B cell (primary cell): ENCODE data around the gene ZP2. TPM values are rescaled to one million over a fixed set of nuclear protein-coding genes. Genes with fewer than 3 reads are reported as not detected.
"Not testable (repeated sequence)": the region's sequence is repeated elsewhere in the genome, so short reads cannot be mapped to it uniquely, and the experiment has no call there.

ENCODE experiments used
- ATAC-seq: fragments of 200-7000 bp; cut with Tn5 transposase; one replicate; pipeline ENCODE4 v1.10.0; 2021; ENCODE audit warnings: low read depth, mild to moderate bottlenecking, moderate number of reproducible peaks, moderate library complexity
- CTCF ChIA-PET: fragments of 350-600 bp; sonication (Branson Sonifier 250); formaldehyde crosslinking; loops from one replicate; lab custom pipeline; 2021; ENCODE audit warnings: antibody characterized with exemption, inconsistent platforms; lab: Charles Lee
- POLR2A ChIA-PET: fragments of 350-600 bp; sonication (Branson Sonifier 250); formaldehyde crosslinking; loops from one replicate; lab custom pipeline; 2021; ENCODE audit warnings: antibody characterized with exemption; lab: Charles Lee
- DNase-seq: peaks from one replicate; pipeline ENCODE4 v3.0.0; 2013
- H2AFZ ChIP-seq: 2 replicates; pipeline ENCODE4 v1.6.1; 2012; ENCODE audit warnings: mild to moderate bottlenecking, low read depth, low read length; ENCODE audit not compliant: insufficient read depth, poor library complexity, severe bottlenecking
- H3K27ac ChIP-seq, 2 donors: 1 replicate in 1 of 2; 2 replicates in 1 of 2; pipeline ENCODE4 v1.5.1; 2012 to 2013; ENCODE audit warnings: low read length in 2 of 2, mild to moderate bottlenecking in 2 of 2, moderate library complexity in 1 of 2
- H3K27me3 ChIP-seq, 4 experiments: fragments of 200-600 bp in 1 of 4; sonication (generic) in 1 of 4; replicated peaks in 1 of 4; 1 replicate in 2 of 4; 2 replicates in 2 of 4; pipeline versions ENCODE4 v1.6.1 to v1.7.0; 2013 to 2016; ENCODE audit warnings: low read length in 3 of 4, mild to moderate bottlenecking in 2 of 4, mixed read lengths in 1 of 4, moderate library complexity in 1 of 4; ENCODE audit not compliant: insufficient read depth in 4 of 4, control insufficient read depth in 3 of 4; ENCODE audit errors: control extremely low read depth in 1 of 4
- H3K36me3 ChIP-seq, 2 experiments: replicated peaks in 1 of 2; 1 replicate in 1 of 2; 2 replicates in 1 of 2; pipeline versions ENCODE4 v1.6.1 to v1.7.1; 2013; ENCODE audit warnings: low read length in 1 of 2; ENCODE audit not compliant: insufficient read depth in 2 of 2, control insufficient read depth in 1 of 2; ENCODE audit errors: control extremely low read depth in 1 of 2, extremely low read depth in 1 of 2
- H3K4me1 ChIP-seq, 2 donors: fragments of 200-600 bp in 1 of 2; sonication (generic) in 1 of 2; 1 replicate in 1 of 2; 2 replicates in 1 of 2; pipeline versions ENCODE4 v1.5.1 to v1.6.1; 2013 to 2017; ENCODE audit warnings: low read length in 2 of 2; ENCODE audit not compliant: control insufficient read depth in 2 of 2, insufficient read depth in 2 of 2
- H3K4me2 ChIP-seq: replicated peaks from 2 replicates; pipeline ENCODE3; 2012; ENCODE audit warnings: mild to moderate bottlenecking, low read depth, low read length; ENCODE audit not compliant: poor library complexity, severe bottlenecking
- H3K4me3 ChIP-seq, 5 experiments: fragments of 200-600 bp in 1 of 5; sonication (generic) in 1 of 5; 1 replicate in 3 of 5; 2 replicates in 2 of 5; pipeline versions ENCODE4 v1.5.1 to v1.7.0; 2011 to 2016; ENCODE audit warnings: low read length in 4 of 5, mild to moderate bottlenecking in 4 of 5, low read depth in 2 of 5, control low read depth in 1 of 5, moderate library complexity in 1 of 5; ENCODE audit not compliant: insufficient read depth in 1 of 5; ENCODE audit errors: control extremely low read depth in 1 of 5, extremely low read depth in 1 of 5
- H3K79me2 ChIP-seq: fragments of 200-600 bp; sonication (generic); one replicate; pipeline ENCODE4 v1.6.0; 2016; ENCODE audit warnings: low read length; ENCODE audit not compliant: control insufficient read depth, insufficient read depth
- H3K9ac ChIP-seq: fragments of 200-600 bp; sonication (generic); 2 replicates; pipeline ENCODE4 v1.6.1; 2017; ENCODE audit warnings: mild to moderate bottlenecking, low read length, moderate library complexity
- H3K9me3 ChIP-seq, 3 donors: one replicate each; pipeline versions ENCODE4 v1.6.1 to v1.7.1; 2013; ENCODE audit warnings: low read length in 2 of 3; ENCODE audit not compliant: control insufficient read depth in 2 of 3, insufficient read depth in 1 of 3; ENCODE audit errors: control extremely low read depth in 1 of 3
- H4K20me1 ChIP-seq: 2 replicates; pipeline ENCODE4 v1.6.0; 2012; ENCODE audit warnings: mild to moderate bottlenecking, low read length; ENCODE audit not compliant: insufficient read depth, control insufficient read depth, poor library complexity, severe bottlenecking
- H3K27ac Mint-ChIP-seq: one replicate; pipeline ENCODE4 v1.8.0; 2021; ENCODE audit warnings: mixed read lengths
- H3K27me3 Mint-ChIP-seq: one replicate; pipeline ENCODE4 v1.8.0; 2021; ENCODE audit warnings: mixed read lengths
- H3K4me1 Mint-ChIP-seq: one replicate; pipeline ENCODE4 v1.8.0; 2021; ENCODE audit warnings: mixed read lengths
- H3K4me3 Mint-ChIP-seq: one replicate; pipeline ENCODE4 v1.8.0; 2021; ENCODE audit warnings: mixed read lengths
- H3K9me3 Mint-ChIP-seq: one replicate; pipeline ENCODE4 v1.8.0; 2022; ENCODE audit warnings: mixed read lengths; ENCODE audit not compliant: insufficient read depth
- EZH2 ChIP-seq: IDR thresholded peaks from 2 replicates; pipeline ENCODE4 v1.6.1; 2012; ENCODE audit warnings: borderline replicate concordance, low read depth, mild to moderate bottlenecking, moderate library complexity, low read length; ENCODE audit not compliant: insufficient read depth, poor library complexity, severe bottlenecking
- WGBS: methylation state at CpG from one replicate; pipeline ENCODE4 v1.1.5; 2013; ENCODE audit warnings: missing lambda C conversion rate; ENCODE audit not compliant: insufficient coverage; 5-methylcytosine and 5-hydroxymethylcytosine counted together
- intact Hi-C: fragments of 100-400 bp; cut with micrococcal nuclease; formaldehyde crosslinking; loops from one replicate; pipeline ENCODE4 v1.10.0; 2022
- polyA plus RNA-seq: library from polyadenylated mRNA; depleted of rRNA; stranded (reverse); fragments of >200 nt; gene quantifications from 2 replicates; pipeline ENCODE4 v1.2.3, GENCODE V29; 2012
- total RNA-seq, 2 donors: library from RNA; stranded (reverse); fragments of 120-200 nt in 1 of 2; gene quantifications; 1 replicate in 1 of 2; 2 replicates in 1 of 2; pipeline versions ENCODE4 v1.2.3 to v1.2.4, GENCODE V29; 2013 to 2022
- TF ChIP-seq, protein P1 (sequence below): fragments of 200-600 bp; IDR thresholded peaks from one replicate; pipeline ENCODE4 v1.8.0; 2022; ENCODE audit warnings: antibody characterized with exemption, mild to moderate bottlenecking

ZP2 gene
- total and polyA plus RNA-seq, 2 donors (not counting 1 experiment from before 2014, with no cell fraction given): not detected

DNA sequence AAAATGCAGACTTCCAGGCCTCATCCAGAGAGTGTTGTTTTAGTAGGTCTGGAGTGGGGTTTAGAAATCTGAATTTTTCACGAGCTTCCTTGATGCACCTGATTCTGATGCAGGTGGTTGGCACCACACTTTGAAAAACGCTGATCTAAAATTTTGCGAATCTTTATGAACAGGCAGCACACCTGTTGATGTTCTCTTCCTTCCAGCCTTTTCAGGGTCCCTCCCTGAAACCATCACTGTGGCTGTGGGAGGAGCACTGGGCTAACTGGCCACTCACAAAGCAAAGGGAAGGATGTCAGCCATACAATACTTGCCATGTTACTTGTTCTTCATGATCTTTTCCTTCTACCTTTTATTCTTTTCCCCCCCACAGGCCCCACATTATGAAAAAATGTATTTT, 38.7 kb downstream of the ZP2 start:
- H3K27me3 ChIP-seq: no peaks in the 10 kb centered on the region
- TF ChIP-seq EZH2: no peak
- TF ChIP-seq, protein P1, sequence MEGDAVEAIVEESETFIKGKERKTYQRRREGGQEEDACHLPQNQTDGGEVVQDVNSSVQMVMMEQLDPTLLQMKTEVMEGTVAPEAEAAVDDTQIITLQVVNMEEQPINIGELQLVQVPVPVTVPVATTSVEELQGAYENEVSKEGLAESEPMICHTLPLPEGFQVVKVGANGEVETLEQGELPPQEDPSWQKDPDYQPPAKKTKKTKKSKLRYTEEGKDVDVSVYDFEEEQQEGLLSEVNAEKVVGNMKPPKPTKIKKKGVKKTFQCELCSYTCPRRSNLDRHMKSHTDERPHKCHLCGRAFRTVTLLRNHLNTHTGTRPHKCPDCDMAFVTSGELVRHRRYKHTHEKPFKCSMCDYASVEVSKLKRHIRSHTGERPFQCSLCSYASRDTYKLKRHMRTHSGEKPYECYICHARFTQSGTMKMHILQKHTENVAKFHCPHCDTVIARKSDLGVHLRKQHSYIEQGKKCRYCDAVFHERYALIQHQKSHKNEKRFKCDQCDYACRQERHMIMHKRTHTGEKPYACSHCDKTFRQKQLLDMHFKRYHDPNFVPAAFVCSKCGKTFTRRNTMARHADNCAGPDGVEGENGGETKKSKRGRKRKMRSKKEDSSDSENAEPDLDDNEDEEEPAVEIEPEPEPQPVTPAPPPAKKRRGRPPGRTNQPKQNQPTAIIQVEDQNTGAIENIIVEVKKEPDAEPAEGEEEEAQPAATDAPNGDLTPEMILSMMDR: no peak
- H3K4me3 Mint-ChIP-seq: no peak overlapping the region
- no peaks in the 10 kb centered on the region for H3K4me1 ChIP-seq
- H3K4me1 Mint-ChIP-seq: no peaks in the 10 kb centered on the region
- H3K4me2 ChIP-seq: no peak overlapping the region
- H3K27ac ChIP-seq: no peak overlapping the region
- DNase-seq: no peak
- no peak overlapping the region for H3K9ac ChIP-seq
- ChIA-PET CTCF (interaction anchor here (1.4 to 1.8 kb wide), 2 partner anchors 16 to 52 kb away, joined by 3 to 8 read pairs; no protein-coding TSS in a partner anchor), POLR2A (interaction anchor here (0.5 kb wide), 1 partner anchor 1210 kb away, joined by 3 read pairs; no protein-coding TSS in a partner anchor)
- H4K20me1 ChIP-seq: no peaks in the 10 kb centered on the region
- no peaks in the 10 kb centered on the region for H3K27me3 Mint-ChIP-seq
- intact Hi-C loops: no loop called here
- peaks cover 1 to 31% of the 10 kb centered on the region in 2 experiments for H3K36me3 ChIP-seq
- no peak overlapping the region for H3K27ac Mint-ChIP-seq
- 100% methylated on average over 3 of the region's 3 CpGs for WGBS
- H3K9me3 Mint-ChIP-seq: no peaks in the 10 kb centered on the region
- H2AFZ ChIP-seq: no peak overlapping the region
- no peaks in the 10 kb centered on the region for H3K9me3 ChIP-seq
- H3K4me3 ChIP-seq: no peak overlapping the region
- H3K79me2 ChIP-seq: no peaks in the 10 kb centered on the region
- no peak for ATAC-seq

DNA sequence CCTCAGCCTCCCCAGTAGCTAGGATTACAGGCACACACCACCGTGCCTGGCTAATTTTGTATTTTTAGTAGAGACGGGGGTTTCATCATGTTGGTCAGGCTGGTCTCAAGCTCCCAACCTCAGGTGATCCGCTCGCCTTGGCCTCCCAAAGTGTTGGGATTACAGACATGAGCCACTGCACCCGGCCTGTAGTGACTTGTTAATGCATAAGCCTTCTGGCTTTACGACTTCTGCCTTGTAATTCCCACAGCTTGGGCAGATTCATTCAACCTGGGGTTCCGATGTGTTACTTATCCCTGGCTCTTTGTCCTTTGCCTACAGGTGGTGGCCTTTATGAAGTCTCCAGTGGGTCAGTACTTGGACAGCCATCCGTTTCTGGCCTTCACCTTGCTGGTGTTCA, 41.3 kb downstream of the ZP2 start:
- H3K4me3 ChIP-seq, H4K20me1 ChIP-seq, H3K27ac Mint-ChIP-seq, H3K4me1 Mint-ChIP-seq, H3K4me2 ChIP-seq, H3K9me3 ChIP-seq, H3K4me3 Mint-ChIP-seq, DNase-seq, H3K79me2 ChIP-seq, H3K27me3 ChIP-seq, ATAC-seq, H3K27ac ChIP-seq, CTCF ChIA-PET, intact Hi-C loops, H2AFZ ChIP-seq, H3K9ac ChIP-seq, POLR2A ChIA-PET, H3K27me3 Mint-ChIP-seq, H3K4me1 ChIP-seq, H3K9me3 Mint-ChIP-seq: not testable (repeated sequence)
- WGBS: 93% methylated on average over 8 of the region's 8 CpGs
- peaks cover 1 to 39% of the 10 kb centered on the region in 2 experiments for H3K36me3 ChIP-seq
